H9 (cell line): Measurements from ENCODE around the gene TMEM234. TPM values are rescaled to one million over a fixed set of nuclear protein-coding genes. Genes with fewer than 3 reads are reported as not detected.

ENCODE experiments used
- DNase-seq: peaks from one replicate; pipeline ENCODE4 v3.0.0-alpha.2; 2017
- H2AFZ ChIP-seq: one replicate; pipeline ENCODE4 v1.6.1; 2013; ENCODE audit warnings: mild to moderate bottlenecking, low read length, control low read depth, moderate library complexity
- H2AK5ac ChIP-seq: 2 replicates; pipeline ENCODE4 v1.6.1; 2013; ENCODE audit warnings: low read length, control low read depth, mixed read lengths; ENCODE audit not compliant: insufficient read length
- H2BK120ac ChIP-seq: one replicate; pipeline ENCODE4 v1.6.1; 2013; ENCODE audit warnings: low read depth, mild to moderate bottlenecking, low read length, control low read depth, inconsistent platforms; ENCODE audit not compliant: poor library complexity, severe bottlenecking
- H2BK12ac ChIP-seq: 2 replicates; pipeline ENCODE4 v1.6.1; 2013; ENCODE audit warnings: low read length, control low read depth, mixed read lengths, low read depth; ENCODE audit not compliant: insufficient read length
- H2BK15ac ChIP-seq: 2 replicates; pipeline ENCODE4 v1.6.1; 2013; ENCODE audit warnings: low read depth, low read length, control low read depth
- H2BK20ac ChIP-seq: one replicate; pipeline ENCODE4 v1.6.1; 2013; ENCODE audit warnings: low read depth, mild to moderate bottlenecking, low read length, control low read depth, inconsistent platforms; ENCODE audit not compliant: poor library complexity, severe bottlenecking
- H2BK5ac ChIP-seq: 2 replicates; pipeline ENCODE4 v1.6.1; 2013; ENCODE audit warnings: low read length, control low read depth, mixed read lengths; ENCODE audit not compliant: insufficient read length
- H3K14ac ChIP-seq: 2 replicates; pipeline ENCODE4 v1.6.1; 2013; ENCODE audit warnings: low read length, control low read depth; ENCODE audit not compliant: insufficient read depth
- H3K18ac ChIP-seq: 2 replicates; pipeline ENCODE4 v1.6.1; 2013; ENCODE audit warnings: low read depth, mild to moderate bottlenecking, mixed read lengths, low read length, control low read depth; ENCODE audit not compliant: insufficient read length
- H3K23ac ChIP-seq: 2 replicates; pipeline ENCODE4 v1.6.1; 2013; ENCODE audit warnings: low read length, control low read depth, mixed read lengths, low read depth; ENCODE audit not compliant: insufficient read length
- H3K23me2 ChIP-seq: 2 replicates; pipeline ENCODE4 v1.6.1; 2013; ENCODE audit warnings: low read depth, mild to moderate bottlenecking, mixed read lengths, low read length, control low read depth; ENCODE audit not compliant: insufficient read length, poor library complexity, severe bottlenecking
- H3K27ac ChIP-seq: 2 replicates; pipeline ENCODE4 v1.5.1; 2013; ENCODE audit warnings: low read length, control low read depth, mixed read lengths, low read depth; ENCODE audit not compliant: insufficient read length
- H3K27me3 ChIP-seq: 2 replicates; pipeline ENCODE4 v1.6.1; 2013; ENCODE audit warnings: low read length, control low read depth, inconsistent platforms; ENCODE audit not compliant: insufficient read depth
- H3K4ac ChIP-seq: 2 replicates; pipeline ENCODE4 v1.6.1; 2013; ENCODE audit warnings: low read depth, mild to moderate bottlenecking, control low read depth, inconsistent platforms, low read length, moderate library complexity
- H3K4me1 ChIP-seq: 2 replicates; pipeline ENCODE4 v1.6.1; 2013; ENCODE audit warnings: low read length, control low read depth, inconsistent platforms; ENCODE audit not compliant: insufficient read depth
- H3K4me2 ChIP-seq: 2 replicates; pipeline ENCODE4 v1.6.1; 2013; ENCODE audit warnings: low read length, control low read depth, mixed read lengths; ENCODE audit not compliant: insufficient read length, insufficient read depth
- H3K56ac ChIP-seq: 2 replicates; pipeline ENCODE4 v1.6.1; 2013; ENCODE audit warnings: low read depth, mild to moderate bottlenecking, mixed read lengths, low read length, control low read depth; ENCODE audit not compliant: insufficient read length
- H3K79me1 ChIP-seq: 2 replicates; pipeline ENCODE4 v1.6.1; 2013; ENCODE audit warnings: low read depth, mild to moderate bottlenecking, moderate library complexity, low read length, control low read depth, inconsistent platforms; ENCODE audit not compliant: insufficient read depth, poor library complexity, severe bottlenecking
- H3K79me2 ChIP-seq: 2 replicates; pipeline ENCODE4 v1.6.1; 2013; ENCODE audit warnings: low read length, control low read depth, inconsistent platforms; ENCODE audit not compliant: insufficient read depth
- H3K9ac ChIP-seq: 2 replicates; pipeline ENCODE4 v1.6.1; 2013; ENCODE audit warnings: low read length, control low read depth, mixed read lengths; ENCODE audit not compliant: insufficient read length; ENCODE audit errors: extremely low read depth
- H3K9me3 ChIP-seq: one replicate; pipeline ENCODE4 v1.6.1; 2013; ENCODE audit warnings: low read depth, low read length, inconsistent platforms; ENCODE audit not compliant: control insufficient read depth
- H3T11ph ChIP-seq: one replicate; pipeline ENCODE4 v1.6.1; 2013; ENCODE audit warnings: mild to moderate bottlenecking, low read length, control low read depth, inconsistent platforms
- H4K20me1 ChIP-seq: one replicate; pipeline ENCODE4 v1.6.1; 2013; ENCODE audit not compliant: control insufficient read depth, insufficient read length, insufficient read depth
- H4K5ac ChIP-seq: 2 replicates; pipeline ENCODE4 v1.6.1; 2013; ENCODE audit warnings: low read depth, mild to moderate bottlenecking, mixed read lengths, low read length, control low read depth; ENCODE audit not compliant: insufficient read length
- H4K8ac ChIP-seq: replicated peaks from 2 replicates; pipeline ENCODE4 v1.6.1; 2013; ENCODE audit warnings: low read length, control low read depth, mixed read lengths, low read depth; ENCODE audit not compliant: insufficient read length
- H4K91ac ChIP-seq: 2 replicates; pipeline ENCODE4 v1.6.1; 2013; ENCODE audit warnings: low read depth, mild to moderate bottlenecking, moderate library complexity, mixed read lengths, low read length, control low read depth; ENCODE audit not compliant: insufficient read length
- H3K27ac Mint-ChIP-seq, 3 experiments: 2 replicates in 2 of 3; 3 replicates in 1 of 3; pipeline ENCODE4 v1.8.0; 2020 to 2021; ENCODE audit warnings: mixed read lengths in 3 of 3, mild to moderate bottlenecking in 1 of 3, moderate library complexity in 1 of 3
- H3K27me3 Mint-ChIP-seq: 2 replicates; pipeline ENCODE4 v1.8.0; 2021; ENCODE audit warnings: low read depth, mild to moderate bottlenecking, moderate library complexity, mixed read lengths
- H3K36me3 Mint-ChIP-seq, 3 experiments: 2 replicates in 2 of 3; 3 replicates in 1 of 3; pipeline ENCODE4 v1.8.0; 2020 to 2021; ENCODE audit warnings: low read depth in 3 of 3, mixed read lengths in 3 of 3; ENCODE audit not compliant: insufficient read depth in 1 of 3
- H3K4me1 Mint-ChIP-seq, 2 experiments: 2 replicates each; pipeline ENCODE4 v1.8.0; 2020; ENCODE audit warnings: mixed read lengths in 2 of 2
- H3K4me3 Mint-ChIP-seq, 2 experiments: 2 replicates in 1 of 2; 3 replicates in 1 of 2; pipeline ENCODE4 v1.8.0; 2020 to 2021; ENCODE audit warnings: mild to moderate bottlenecking in 2 of 2, mixed read lengths in 2 of 2, moderate library complexity in 1 of 2
- H3K9me3 Mint-ChIP-seq, 2 experiments: 2 replicates in 1 of 2; 3 replicates in 1 of 2; pipeline ENCODE4 v1.8.0; 2020; ENCODE audit warnings: mild to moderate bottlenecking in 2 of 2, mixed read lengths in 2 of 2, moderate library complexity in 1 of 2
- CTCF ChIP-seq: fragments of 200-600 bp; sonication (generic); conservative IDR thresholded peaks from 3 replicates; pipeline ENCODE4 v1.8.0; 2021; ENCODE audit warnings: antibody characterized with exemption, mild to moderate bottlenecking
- WGBS: extraction: QIAGEN DNeasy Blood & Tissue Kit; methylation state at CpG from one replicate; pipeline ENCODE4 v1.1.7; 2013; ENCODE audit warnings: missing lambda C conversion rate, low lambda C conversion rate, mixed read lengths; ENCODE audit not compliant: insufficient read length; ENCODE audit errors: extremely low coverage; 5-methylcytosine and 5-hydroxymethylcytosine counted together
- total RNA-seq: library from RNA; stranded (reverse); gene quantifications from 2 replicates; pipeline ENCODE4 v1.2.1, GENCODE V29; 2021

The TMEM234 gene
- total RNA-seq, 1 experiment from 2014 or later, result 19.7 TPM

GRCh38 chr1:32186491-32186890 lies 35.7 kb downstream of the TMEM234 start:
- no peak overlapping the region for H3K56ac ChIP-seq
- no peak overlapping the region for H3K14ac ChIP-seq
- H3K4me1 ChIP-seq, result no peaks in the 10 kb centered on the region
- H4K91ac ChIP-seq, result no peak overlapping the region
- H3K23me2 ChIP-seq, result no peaks in the 10 kb centered on the region
- no peak overlapping the region for H2BK12ac ChIP-seq
- WGBS, result no CpG with 5 or more reads among the region's 2 CpGs
- H4K20me1 ChIP-seq, result no peaks in the 10 kb centered on the region
- no peak for DNase-seq
- H3K4me3 Mint-ChIP-seq, result no peak overlapping the region; a peak in 1 of 5 replicates
- no peak overlapping the region for H4K5ac ChIP-seq
- no peak overlapping the region for H2BK5ac ChIP-seq
- no peaks in the 10 kb centered on the region for H3K79me2 ChIP-seq
- H3K36me3 Mint-ChIP-seq, result peaks cover 63 to 86% (median 85%) of the 10 kb centered on the region in 3 experiments
- no peak overlapping the region for H3T11ph ChIP-seq
- no peak overlapping the region for H3K23ac ChIP-seq
- H2BK20ac ChIP-seq, result no peak overlapping the region
- H2BK120ac ChIP-seq, result no peak overlapping the region
- no peak overlapping the region for H3K27ac ChIP-seq
- TF ChIP-seq CTCF, result no peak
- H3K9me3 Mint-ChIP-seq, result no peaks in the 10 kb centered on the region
- no peak overlapping the region for H2BK15ac ChIP-seq
- no peak overlapping the region for H3K4me2 ChIP-seq
- peaks cover 1% of the 10 kb centered on the region in 2 experiments for H3K4me1 Mint-ChIP-seq
- H3K4ac ChIP-seq, result no peak overlapping the region
- H3K27ac Mint-ChIP-seq, result peak overlapping the region; percentile 94 to 97 (median 95); a peak in 6 of 7 replicates
- no peak overlapping the region for H3K18ac ChIP-seq
- H3K9me3 ChIP-seq, result no peaks in the 10 kb centered on the region
- no peaks in the 10 kb centered on the region for H3K27me3 Mint-ChIP-seq
- no peak overlapping the region for H3K9ac ChIP-seq
- no peak overlapping the region for H2AK5ac ChIP-seq
- no peak overlapping the region for H4K8ac ChIP-seq
- no peaks in the 10 kb centered on the region for H3K27me3 ChIP-seq
- H3K79me1 ChIP-seq, result peaks cover 4% of the 10 kb centered on the region
- no peak overlapping the region for H2AFZ ChIP-seq
